Activated gamma-delta T cell treated with anti-CD3 and anti-CD28 coated beads, Interleukin-2, amount 50 U/mL, for 16 hours (primary cell): ENCODE data around the gene NKX1-2.
A peak's percentile ranks its signal among the peaks of the same experiment; 100 is the strongest.
"Not testable (repeated sequence)": the region's sequence is repeated elsewhere in the genome, so short reads cannot be mapped to it uniquely, and the experiment has no call there.

Experiments used
- DNase-seq: peaks from one replicate; pipeline ENCODE4 v3.0.0-alpha.2; 2020; ENCODE audit warnings: low read depth

Gene NKX1-2

DNA sequence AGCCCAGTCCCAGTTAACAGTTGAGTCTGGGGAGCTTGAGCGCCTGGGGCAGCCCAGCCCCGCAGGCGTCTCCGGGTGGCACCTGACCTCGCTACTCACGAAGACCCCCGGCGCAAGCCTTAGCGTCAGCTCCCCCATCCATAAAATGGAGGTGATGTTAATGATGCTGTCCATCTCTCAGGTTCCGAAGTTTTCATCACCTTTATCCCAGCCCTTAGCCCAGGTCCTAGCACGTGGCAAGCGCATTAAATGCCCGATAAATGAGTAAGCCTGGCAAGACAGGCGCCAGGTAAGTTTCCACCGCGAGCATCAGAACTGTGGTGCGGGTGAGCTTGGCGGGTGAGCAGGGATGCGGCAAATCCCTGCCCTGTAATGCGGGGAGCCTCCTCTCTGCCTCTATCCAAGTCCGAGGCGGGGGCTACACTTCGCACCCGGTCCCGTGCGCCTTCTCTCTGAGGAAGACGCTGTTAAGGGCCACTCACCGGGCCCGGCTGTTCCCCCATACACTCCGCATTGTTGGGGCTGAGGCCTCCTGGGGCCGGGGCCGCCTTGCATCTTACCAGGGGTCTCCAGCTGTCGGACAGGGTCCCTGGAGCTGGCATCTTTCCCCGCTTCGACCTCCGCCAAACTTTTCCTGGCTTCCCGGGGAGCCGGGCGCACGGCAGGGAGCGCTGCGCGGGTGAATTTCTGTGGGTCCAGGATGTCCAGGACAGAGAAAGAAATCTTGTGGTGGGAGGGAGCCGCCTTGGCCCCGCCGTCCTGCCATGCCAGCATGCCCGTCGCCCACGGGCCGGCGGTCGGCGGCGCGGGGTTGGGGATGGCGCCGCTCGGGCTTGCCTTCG is 444 bp downstream of the NKX1-2 start:
- no peak for DNase-seq

- no peak for DNase-seq
Measured at GRCh38 chr10:124448696-124449169, 1.1 kb downstream of the NKX1-2 start.

GRCh38 chr10:124447751-124448466 is 1.9 kb downstream of the NKX1-2 start:
- DNase-seq: no peak

DNA sequence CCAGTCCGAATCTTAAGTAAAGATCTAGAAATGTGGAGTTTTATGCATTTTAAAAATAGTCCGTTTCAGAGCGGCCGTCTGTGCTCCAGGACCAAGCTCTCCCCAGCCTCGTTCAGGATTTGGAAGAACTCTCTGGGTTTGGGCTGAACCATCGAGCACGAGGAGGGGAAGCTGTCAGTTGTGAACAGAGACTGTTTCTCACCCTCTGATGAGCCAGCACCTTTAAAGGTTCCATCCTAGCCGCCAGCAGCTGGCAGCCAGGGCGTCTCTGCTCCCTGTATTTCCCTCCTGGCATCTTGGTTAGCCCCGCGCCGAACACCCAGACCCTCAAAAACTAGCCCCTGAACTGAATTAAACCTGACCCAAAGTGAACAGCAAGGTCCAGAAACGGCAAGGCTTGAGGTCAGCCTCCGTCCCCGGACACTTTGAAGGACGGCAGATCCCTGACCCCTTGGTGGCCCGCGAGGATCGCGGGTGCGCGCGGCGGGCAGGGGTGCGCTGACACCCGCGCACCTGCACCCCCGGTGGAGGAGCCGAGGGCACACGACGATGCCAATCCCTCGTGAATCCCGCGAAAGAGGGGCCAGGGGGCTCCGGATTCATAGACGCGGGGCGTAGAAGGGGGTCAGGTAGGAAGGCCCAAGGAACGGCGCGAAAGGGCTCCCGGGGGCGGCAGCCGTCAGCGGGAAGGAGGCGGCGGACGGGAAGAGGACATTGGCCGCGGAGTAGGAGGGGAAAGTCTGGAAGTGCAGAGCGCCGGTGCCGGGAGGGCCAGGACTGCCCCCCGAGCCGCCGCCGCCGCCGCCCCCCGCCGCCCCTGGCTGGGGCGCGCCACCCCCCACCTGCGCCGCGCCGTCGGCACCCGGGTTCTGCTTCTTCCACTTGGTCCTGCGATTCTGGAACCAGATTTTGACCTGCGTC is 2.7 kb downstream of the NKX1-2 start:
- DNase-seq: no peak

DNA sequence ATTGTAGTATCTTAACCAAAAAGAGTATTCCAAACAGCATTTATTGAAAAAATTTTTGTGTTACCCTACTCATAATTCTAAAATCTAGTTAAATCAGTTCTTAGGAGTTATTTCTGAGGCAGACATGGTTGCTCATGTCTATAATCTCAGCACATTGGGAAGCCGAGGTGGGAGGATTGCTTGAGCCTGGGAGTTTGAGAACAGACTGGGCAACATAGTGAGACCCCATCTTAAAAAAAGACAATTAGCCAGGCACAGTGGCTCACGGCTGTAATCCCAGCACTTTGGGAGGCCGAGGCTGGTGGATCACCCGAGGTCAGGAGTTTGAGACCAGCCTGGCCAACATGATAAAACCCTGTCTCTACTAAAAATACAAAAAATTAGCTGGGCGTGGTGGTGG is 8.1 kb downstream of the NKX1-2 start:
- DNase-seq: not testable (repeated sequence)

DNA sequence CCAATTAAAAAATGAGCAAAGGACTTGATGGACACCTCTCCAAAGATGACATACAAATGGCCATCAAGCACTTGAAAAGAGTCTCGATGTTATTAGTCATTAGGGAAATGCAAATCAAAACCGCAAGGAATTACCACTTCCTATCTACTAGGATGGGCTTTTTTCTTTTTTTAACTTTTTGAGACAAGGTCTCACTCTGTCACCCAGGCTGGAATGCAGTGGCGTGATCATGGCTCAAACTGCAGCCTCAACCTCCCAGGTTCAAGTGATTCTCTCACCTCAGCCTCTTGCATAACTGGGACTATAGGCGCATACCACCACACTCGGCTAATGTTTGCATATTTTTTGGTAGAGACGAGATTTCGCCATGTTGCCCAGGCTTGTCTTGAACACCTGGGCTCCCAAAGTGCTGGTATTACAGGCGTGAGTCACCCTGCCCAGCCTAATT is 13.6 kb downstream of the NKX1-2 start:
- DNase-seq: no peak

DNA sequence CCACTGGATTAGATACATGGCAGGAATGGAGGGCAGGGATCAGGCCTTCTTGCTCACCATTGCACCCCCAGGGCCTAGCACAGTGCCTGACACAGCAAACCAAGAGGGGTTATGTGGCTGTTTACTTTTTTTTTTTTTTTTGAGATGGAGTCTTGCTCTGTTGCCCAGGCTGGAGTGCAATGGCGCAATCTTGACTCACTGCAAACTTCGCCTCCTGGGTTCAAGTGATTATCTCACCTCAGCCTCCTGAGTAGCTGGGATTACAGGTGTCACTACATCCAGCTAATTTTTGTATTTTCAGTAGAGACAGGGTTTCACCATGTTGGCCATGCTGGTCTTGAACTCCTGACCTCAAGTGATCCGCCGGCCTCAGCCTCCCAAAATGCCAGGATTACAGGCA is 14.2 kb downstream of the NKX1-2 start:
- not testable (repeated sequence) for DNase-seq

DNA sequence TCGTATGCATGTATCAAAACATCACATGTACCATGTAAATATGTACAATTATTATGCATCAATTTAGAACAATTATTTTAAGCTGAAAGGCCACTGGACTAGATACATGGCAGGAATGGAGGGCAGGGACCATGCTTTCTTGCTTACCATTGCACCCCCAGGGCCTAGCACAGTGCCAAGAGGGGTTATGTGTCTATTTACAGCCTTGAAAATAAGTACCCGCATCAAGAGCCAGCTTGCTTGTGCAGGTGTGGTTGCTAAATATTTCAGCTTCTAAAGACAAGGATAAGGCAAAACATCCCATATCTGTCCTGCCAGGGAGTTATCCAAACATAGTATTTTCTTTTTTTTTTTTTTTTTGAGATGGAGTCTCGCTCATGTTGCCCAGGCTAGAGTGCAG is 16.4 kb downstream of the NKX1-2 start:
- DNase-seq: no peak

- DNase-seq: no peak
Measured at GRCh38 chr10:124430077-124430476, 19.8 kb downstream of the NKX1-2 start.

GRCh38 chr10:124429576-124429975 is 20.3 kb downstream of the NKX1-2 start:
- DNase-seq: no peak

- no peak for DNase-seq
Measured at GRCh38 chr10:124428207-124428777, 21.5 kb downstream of the NKX1-2 start.

DNA sequence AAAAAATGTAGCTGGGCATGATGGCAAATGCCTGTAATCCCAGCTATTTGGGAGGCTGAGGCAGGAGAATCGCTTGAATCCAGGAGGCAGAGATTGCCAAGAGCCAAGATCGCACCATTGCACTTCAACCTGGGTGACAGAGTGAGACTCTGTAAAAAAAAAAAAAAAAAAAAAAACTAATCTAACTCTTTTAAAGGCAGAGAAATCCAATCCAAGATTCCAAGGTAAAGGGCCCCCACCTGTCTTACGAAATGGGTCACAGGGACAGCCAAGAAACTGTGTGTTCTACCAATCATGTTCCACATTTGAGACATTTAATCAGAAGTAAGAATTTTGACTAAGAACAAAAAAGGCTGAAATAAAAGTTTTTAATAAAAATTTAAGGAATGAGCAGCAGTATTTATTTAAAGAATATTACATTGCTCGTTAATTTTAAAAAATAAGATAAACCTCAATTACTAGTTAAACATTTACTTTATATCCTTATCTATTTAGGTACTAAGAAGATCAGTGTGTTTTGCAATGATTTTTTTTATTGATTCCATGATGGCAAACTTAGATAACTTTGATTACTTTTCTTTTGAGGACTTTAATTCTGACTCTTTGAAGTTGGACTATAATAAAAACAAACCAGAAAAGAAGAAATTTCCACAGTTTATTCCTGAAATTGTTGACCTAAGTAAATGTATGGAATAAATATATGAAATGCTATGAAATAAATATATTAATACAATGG is 24.4 kb downstream of the NKX1-2 start:
- no peak for DNase-seq

- DNase-seq: no peak
Measured at GRCh38 chr10:124423813-124424212, 26.0 kb downstream of the NKX1-2 start.

DNA sequence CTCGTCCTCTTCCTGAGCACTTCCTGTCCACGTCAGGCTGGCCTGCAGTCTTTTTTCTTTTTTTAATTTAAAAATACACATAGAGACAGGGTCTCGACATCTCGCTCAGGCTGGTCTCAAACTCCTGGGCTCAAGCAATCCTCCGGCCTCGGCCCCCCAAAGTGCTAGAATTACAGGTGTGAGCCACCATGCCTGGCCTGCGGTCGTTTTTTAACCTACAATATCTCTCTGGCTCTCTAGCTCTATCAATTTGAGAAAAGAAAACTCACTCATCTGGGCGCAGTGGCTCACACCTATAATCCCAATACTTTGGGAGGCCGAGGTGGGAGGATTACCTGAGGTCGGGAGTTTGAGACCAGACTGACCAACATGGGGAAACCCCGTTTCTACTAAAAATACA is 27.1 kb downstream of the NKX1-2 start:
- DNase-seq: no peak

- DNase-seq: no peak
Measured at GRCh38 chr10:124420254-124420653, 29.6 kb downstream of the NKX1-2 start.

DNA sequence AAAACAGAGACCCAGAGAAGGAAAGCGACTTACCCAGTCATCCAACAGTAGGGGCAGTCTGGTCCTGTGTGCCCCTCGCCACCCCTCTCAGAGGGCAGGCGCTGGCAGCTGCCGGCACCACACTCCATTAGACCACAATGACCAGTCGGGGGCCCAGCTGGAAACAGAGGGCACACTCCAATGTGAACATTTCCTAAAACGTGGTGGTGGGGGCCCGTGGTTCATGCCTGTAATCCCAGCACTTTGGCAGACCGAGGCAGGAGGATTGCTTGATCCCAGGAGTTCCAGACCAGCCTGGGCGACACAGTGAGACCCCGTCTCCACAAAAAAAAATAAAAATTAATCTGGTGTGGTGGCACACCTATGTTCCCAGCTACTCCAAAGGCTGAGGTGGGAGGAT is 30.2 kb downstream of the NKX1-2 start:
- DNase-seq: no peak

DNA sequence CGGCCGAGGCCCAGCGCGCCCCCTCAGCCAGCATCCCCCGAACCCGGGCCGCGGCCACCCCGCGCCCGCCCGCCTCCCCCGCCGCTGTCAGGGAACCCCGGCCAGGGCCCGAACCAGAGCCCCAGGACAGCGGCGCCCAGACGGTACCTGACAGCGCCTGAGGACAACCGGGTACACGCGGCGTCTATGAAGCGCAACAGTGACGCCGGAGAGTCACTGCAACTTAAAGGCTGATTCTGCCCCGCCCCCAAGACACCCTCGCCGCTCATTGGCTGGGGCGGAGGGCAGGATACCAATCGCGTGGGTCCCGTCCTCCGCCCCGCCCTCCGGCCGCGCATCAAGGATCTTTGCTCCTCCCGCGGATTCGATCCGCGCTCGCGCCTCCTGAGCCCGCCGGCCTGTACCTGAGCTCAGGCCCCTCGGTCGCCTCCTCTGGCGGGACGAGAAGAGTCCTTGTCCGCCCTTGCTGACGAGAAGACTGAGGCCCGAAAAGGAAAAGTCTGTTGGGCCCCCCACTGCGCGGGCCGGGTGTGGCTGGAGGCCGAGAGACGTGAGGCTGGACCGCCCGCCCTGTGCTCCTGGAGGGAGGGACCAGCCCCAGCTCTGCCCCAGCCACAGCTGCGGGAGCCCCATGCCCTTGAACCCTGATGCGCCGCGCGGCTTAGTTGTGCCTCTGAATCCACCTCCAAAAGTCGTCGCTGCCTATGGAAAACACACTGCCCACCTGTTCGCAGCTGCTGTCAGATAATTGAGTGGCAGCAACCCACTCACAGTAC is 30.9 kb downstream of the NKX1-2 start, which contains the start of gene OAT:
Gene OAT (minus strand): TSS at position 198 of the 776 bp plus-strand sequence. CDS start 6,752 bp downstream, outside the sequence.
- DNase-seq: peak; percentile 95

DNA sequence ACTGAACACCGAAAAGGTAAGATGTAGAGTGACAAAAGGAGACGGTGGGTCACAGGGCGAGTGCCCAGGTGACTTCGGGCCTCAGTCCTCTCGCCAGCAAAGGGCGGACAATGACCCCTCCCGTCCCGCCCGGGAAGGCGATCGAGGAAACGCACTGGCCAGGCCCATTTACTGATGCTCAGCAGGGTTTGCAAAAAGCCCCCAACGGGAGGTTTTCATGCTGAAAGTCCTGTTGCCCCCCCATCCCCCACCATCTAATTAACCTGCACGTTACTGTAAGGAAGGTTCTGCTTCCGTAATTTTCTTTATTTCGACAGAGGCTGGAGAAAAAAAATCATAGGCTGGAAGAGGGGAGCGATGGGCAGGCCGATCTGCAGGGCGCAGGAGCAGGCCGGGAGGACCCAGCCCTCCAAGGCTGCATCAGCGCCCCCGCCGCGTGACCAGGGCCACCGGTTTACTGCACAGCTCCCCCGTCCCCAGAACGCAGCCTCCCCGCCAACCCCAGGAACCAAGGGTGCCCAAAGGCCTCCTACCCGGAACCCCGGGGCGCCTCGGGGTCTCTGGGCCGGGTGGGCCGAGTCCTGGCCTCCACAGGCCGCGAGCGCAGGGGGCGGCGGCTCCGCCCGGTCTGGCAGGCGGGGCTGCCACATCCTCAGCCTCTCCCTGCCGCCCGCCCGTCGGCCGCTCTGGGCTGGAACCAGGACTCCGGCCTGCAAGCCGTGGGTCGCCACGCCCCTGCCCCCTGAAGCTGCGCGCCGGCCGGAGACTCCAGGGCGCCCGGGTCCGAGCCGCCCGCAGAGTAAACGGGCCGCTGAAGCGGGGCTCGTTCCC is 31.7 kb downstream of the NKX1-2 start:
- peak; percentile 7 for DNase-seq

- no peak for DNase-seq
Measured at GRCh38 chr10:124416733-124417132, 33.1 kb downstream of the NKX1-2 start.
